Occipital lobe (tissue), 2 donors: ENCODE results near the gene MPP1. TPM values are rescaled to one million over a fixed set of nuclear protein-coding genes. Genes with fewer than 3 reads are reported as not detected.

Source experiments
- DNase-seq: peaks from one replicate; lab custom pipeline; 2025; lab: John Stamatoyannopoulos, UW
- total RNA-seq: library from RNA; depleted of rRNA; stranded (reverse); fragments of >200 nt; gene quantifications from one replicate; pipeline ENCODE4 v1.2.3, GENCODE V29; 2014

MPP1 gene
- total RNA-seq, 1 donor from 2014 or later: 15.1 TPM

- no peak for DNase-seq
These were observed 8.5 kb upstream of the MPP1 start for GRCh38 chrX:154813801-154814200.

- DNase-seq: no peak
These were observed 7.2 kb upstream of the MPP1 start for GRCh38 chrX:154812341-154813101.

GRCh38 chrX:154809939-154810665 is 4.8 kb upstream of the MPP1 start:
- DNase-seq: no peak

GRCh38 chrX:154806837-154807501 is 1.7 kb upstream of the MPP1 start:
- DNase-seq: no peak

GRCh38 chrX:154805696-154806091 is 409 bp upstream of the MPP1 start:
- no peak for DNase-seq

GRCh38 chrX:154804261-154804956 is 876 bp downstream of the MPP1 start:
- no peak for DNase-seq

GRCh38 chrX:154802947-154803346 is 2.3 kb downstream of the MPP1 start:
- no peak for DNase-seq

GRCh38 chrX:154800478-154801210 is 4.6 kb downstream of the MPP1 start:
- DNase-seq: no peak

GRCh38 chrX:154799556-154800348 is 5.5 kb downstream of the MPP1 start:
- DNase-seq: no peak

GRCh38 chrX:154797006-154797405 is 8.3 kb downstream of the MPP1 start:
- DNase-seq: no peak

GRCh38 chrX:154795016-154795415 is 10.3 kb downstream of the MPP1 start:
- DNase-seq: no peak

- no peak for DNase-seq
These were observed 12.0 kb downstream of the MPP1 start for GRCh38 chrX:154793084-154793795.

- no peak for DNase-seq
These were observed 13.3 kb downstream of the MPP1 start for GRCh38 chrX:154791939-154792338.

- no peak for DNase-seq
These were observed 13.8 kb downstream of the MPP1 start for GRCh38 chrX:154791467-154791866.

GRCh38 chrX:154785716-154786115 is 19.6 kb downstream of the MPP1 start:
- DNase-seq: no peak

GRCh38 chrX:154784149-154784995 is 20.9 kb downstream of the MPP1 start:
- no peak for DNase-seq

GRCh38 chrX:154780968-154781367 is 24.3 kb downstream of the MPP1 start:
- no peak for DNase-seq

GRCh38 chrX:154779261-154779660 is 26.0 kb downstream of the MPP1 start:
- no peak for DNase-seq

GRCh38 chrX:154776753-154777152 is 28.5 kb downstream of the MPP1 start:
- DNase-seq: no peak
